ENCODE measurements around the gene UNG. TPM values are rescaled to one million over a fixed set of nuclear protein-coding genes. Genes with fewer than 3 reads are reported as not detected.

Gene UNG
- polyA plus RNA-seq, 1 donor from 2014 or later: 38.4 TPM

- Histone ChIP-seq H4K20me1 (ENCODE audit: insufficient read depth) (no peaks in the 10 kb centered on the region), H3K9me2 (ENCODE audit: insufficient read depth, low read length) (no peaks in the 10 kb centered on the region), H3K9ac (ENCODE audit: low read length) (no peak overlapping the region), H2AFZ (ENCODE audit: low read depth, low read length) (no peak overlapping the region), H3F3A (ENCODE audit: insufficient read depth, low read length, poor library complexity, severe bottlenecking) (no peaks in the 10 kb centered on the region), H3K4me3 (ENCODE audit: low read length) (no peak overlapping the region), H3K27me3 (ENCODE audit: insufficient read depth, low read depth, low read length) (no peaks in the 10 kb centered on the region), H3K9me3 (ENCODE audit: low read length) (no peaks in the 10 kb centered on the region), H3K27ac (ENCODE audit: low read length) (no peak overlapping the region), H3K4me2 (ENCODE audit: low read length) (no peak overlapping the region), H3K36me3 (ENCODE audit: insufficient read depth, low read length) (no peaks in the 10 kb centered on the region), H3K79me2 (replicated peaks; ENCODE audit: insufficient read depth, low read length) (peaks cover 25% of the 10 kb centered on the region)
- no peak for TF ChIP-seq TAF1 (IDR thresholded peaks at IDR 0.05; ENCODE audit: low read depth)
- TF ChIP-seq, protein P1, sequence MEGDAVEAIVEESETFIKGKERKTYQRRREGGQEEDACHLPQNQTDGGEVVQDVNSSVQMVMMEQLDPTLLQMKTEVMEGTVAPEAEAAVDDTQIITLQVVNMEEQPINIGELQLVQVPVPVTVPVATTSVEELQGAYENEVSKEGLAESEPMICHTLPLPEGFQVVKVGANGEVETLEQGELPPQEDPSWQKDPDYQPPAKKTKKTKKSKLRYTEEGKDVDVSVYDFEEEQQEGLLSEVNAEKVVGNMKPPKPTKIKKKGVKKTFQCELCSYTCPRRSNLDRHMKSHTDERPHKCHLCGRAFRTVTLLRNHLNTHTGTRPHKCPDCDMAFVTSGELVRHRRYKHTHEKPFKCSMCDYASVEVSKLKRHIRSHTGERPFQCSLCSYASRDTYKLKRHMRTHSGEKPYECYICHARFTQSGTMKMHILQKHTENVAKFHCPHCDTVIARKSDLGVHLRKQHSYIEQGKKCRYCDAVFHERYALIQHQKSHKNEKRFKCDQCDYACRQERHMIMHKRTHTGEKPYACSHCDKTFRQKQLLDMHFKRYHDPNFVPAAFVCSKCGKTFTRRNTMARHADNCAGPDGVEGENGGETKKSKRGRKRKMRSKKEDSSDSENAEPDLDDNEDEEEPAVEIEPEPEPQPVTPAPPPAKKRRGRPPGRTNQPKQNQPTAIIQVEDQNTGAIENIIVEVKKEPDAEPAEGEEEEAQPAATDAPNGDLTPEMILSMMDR (IDR thresholded peaks at IDR 0.05; ENCODE audit: poor library complexity, severe bottlenecking): no peak
- TF ChIP-seq MXI1 (conservative IDR thresholded peaks at IDR 0.05; ENCODE audit: poor library complexity, severe bottlenecking): no peak
Observed at GRCh38 chr12:109102491-109102890, 5.1 kb downstream of the UNG start.

- Histone ChIP-seq H3K9me2 (ENCODE audit: insufficient read depth, low read length) (no peaks in the 10 kb centered on the region), H3K27ac (ENCODE audit: low read length) (no peak overlapping the region), H3K36me3 (ENCODE audit: insufficient read depth, low read length) (no peaks in the 10 kb centered on the region), H3K27me3 (ENCODE audit: insufficient read depth, low read depth, low read length) (no peaks in the 10 kb centered on the region), H3K9me3 (ENCODE audit: low read length) (no peaks in the 10 kb centered on the region), H3K4me3 (ENCODE audit: low read length) (no peak overlapping the region), H2AFZ (ENCODE audit: low read depth, low read length) (no peak overlapping the region), H3F3A (ENCODE audit: insufficient read depth, low read length, poor library complexity, severe bottlenecking) (no peaks in the 10 kb centered on the region), H4K20me1 (ENCODE audit: insufficient read depth) (no peaks in the 10 kb centered on the region), H3K9ac (ENCODE audit: low read length) (no peak overlapping the region), H3K4me2 (ENCODE audit: low read length) (no peak overlapping the region), H3K79me2 (replicated peaks; ENCODE audit: insufficient read depth, low read length) (peaks cover 4% of the 10 kb centered on the region)
- TF ChIP-seq POLR2AphosphoS5 (IDR thresholded peaks at IDR 0.05) (no peak), SMC3 (conservative IDR thresholded peaks at IDR 0.05; ENCODE audit: poor library complexity) (no peak), EZH2 (IDR thresholded peaks at IDR 0.05; ENCODE audit: borderline replicate concordance, insufficient read depth, low read length, poor library complexity, severe bottlenecking) (no peak), EP300 (conservative IDR thresholded peaks at IDR 0.05; ENCODE audit: poor library complexity, severe bottlenecking) (no peak), TAF1 (IDR thresholded peaks at IDR 0.05; ENCODE audit: low read depth) (no peak), MXI1 (conservative IDR thresholded peaks at IDR 0.05; ENCODE audit: poor library complexity, severe bottlenecking) (no peak), RAD21 (conservative IDR thresholded peaks at IDR 0.05) (no peak)
- TF ChIP-seq, protein P1 (IDR thresholded peaks at IDR 0.05; ENCODE audit: poor library complexity, severe bottlenecking): no peak
- TF ChIP-seq, protein P2, sequence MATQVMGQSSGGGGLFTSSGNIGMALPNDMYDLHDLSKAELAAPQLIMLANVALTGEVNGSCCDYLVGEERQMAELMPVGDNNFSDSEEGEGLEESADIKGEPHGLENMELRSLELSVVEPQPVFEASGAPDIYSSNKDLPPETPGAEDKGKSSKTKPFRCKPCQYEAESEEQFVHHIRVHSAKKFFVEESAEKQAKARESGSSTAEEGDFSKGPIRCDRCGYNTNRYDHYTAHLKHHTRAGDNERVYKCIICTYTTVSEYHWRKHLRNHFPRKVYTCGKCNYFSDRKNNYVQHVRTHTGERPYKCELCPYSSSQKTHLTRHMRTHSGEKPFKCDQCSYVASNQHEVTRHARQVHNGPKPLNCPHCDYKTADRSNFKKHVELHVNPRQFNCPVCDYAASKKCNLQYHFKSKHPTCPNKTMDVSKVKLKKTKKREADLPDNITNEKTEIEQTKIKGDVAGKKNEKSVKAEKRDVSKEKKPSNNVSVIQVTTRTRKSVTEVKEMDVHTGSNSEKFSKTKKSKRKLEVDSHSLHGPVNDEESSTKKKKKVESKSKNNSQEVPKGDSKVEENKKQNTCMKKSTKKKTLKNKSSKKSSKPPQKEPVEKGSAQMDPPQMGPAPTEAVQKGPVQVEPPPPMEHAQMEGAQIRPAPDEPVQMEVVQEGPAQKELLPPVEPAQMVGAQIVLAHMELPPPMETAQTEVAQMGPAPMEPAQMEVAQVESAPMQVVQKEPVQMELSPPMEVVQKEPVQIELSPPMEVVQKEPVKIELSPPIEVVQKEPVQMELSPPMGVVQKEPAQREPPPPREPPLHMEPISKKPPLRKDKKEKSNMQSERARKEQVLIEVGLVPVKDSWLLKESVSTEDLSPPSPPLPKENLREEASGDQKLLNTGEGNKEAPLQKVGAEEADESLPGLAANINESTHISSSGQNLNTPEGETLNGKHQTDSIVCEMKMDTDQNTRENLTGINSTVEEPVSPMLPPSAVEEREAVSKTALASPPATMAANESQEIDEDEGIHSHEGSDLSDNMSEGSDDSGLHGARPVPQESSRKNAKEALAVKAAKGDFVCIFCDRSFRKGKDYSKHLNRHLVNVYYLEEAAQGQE (IDR thresholded peaks at IDR 0.05; ENCODE audit: borderline replicate concordance): no peak
Observed at GRCh38 chr12:109105176-109105575, 7.8 kb downstream of the UNG start.

Data from neural cell (in vitro differentiated cells).